ENCODE results near the gene KCNH6.

KCNH6 gene

GRCh38 chr17:63505341-63505740, 17.8 kb upstream of the KCNH6 start:
- Histone ChIP-seq H3K9ac (ENCODE audit: low read length) (no peak overlapping the region), H2AFZ (ENCODE audit: low read length) (no peak overlapping the region), H3F3A (ENCODE audit: insufficient read depth, low read length) (no peaks in the 10 kb centered on the region), H3K4me2 (ENCODE audit: low read depth, low read length) (no peak overlapping the region), H4K20me1 (ENCODE audit: insufficient read depth, low read length) (no peaks in the 10 kb centered on the region), H3K27me3 (replicated peaks; ENCODE audit: insufficient read depth, low read length) (peaks cover 56% of the 10 kb centered on the region), H3K79me2 (ENCODE audit: low read length) (no peaks in the 10 kb centered on the region), H3K9me3 (replicated peaks; ENCODE audit: insufficient read depth, low read length) (no peaks in the 10 kb centered on the region), H3K36me3 (replicated peaks; ENCODE audit: insufficient read depth, low read length) (no peaks in the 10 kb centered on the region), H3K4me1 (ENCODE audit: low read length) (no peaks in the 10 kb centered on the region), H3K27ac (ENCODE audit: low read length) (no peak overlapping the region), H3K9me2 (replicated peaks; ENCODE audit: insufficient read depth, low read length) (no peaks in the 10 kb centered on the region), H3K4me3 (ENCODE audit: low read length) (no peak overlapping the region)
- no peak for DNase-seq
- TF ChIP-seq EZH2 (optimal IDR thresholded peaks at IDR 0.05; ENCODE audit: low read depth, low read length) (no peak), CTCF (IDR thresholded peaks at IDR 0.05; ENCODE audit: low read length) (no peak)

- no peak overlapping the region for H2AFZ ChIP-seq (ENCODE audit: low read length)
- H3K4me2 ChIP-seq (ENCODE audit: low read depth, low read length), result no peak overlapping the region
- no peaks in the 10 kb centered on the region for H3K4me1 ChIP-seq (ENCODE audit: low read length)
- no peaks in the 10 kb centered on the region for H3F3A ChIP-seq (ENCODE audit: insufficient read depth, low read length)
- no peaks in the 10 kb centered on the region for H3K9me2 ChIP-seq (replicated peaks; ENCODE audit: insufficient read depth, low read length)
- H3K27ac ChIP-seq (ENCODE audit: low read length), result no peak overlapping the region
- H3K9ac ChIP-seq (ENCODE audit: low read length), result no peak overlapping the region
- no peaks in the 10 kb centered on the region for H4K20me1 ChIP-seq (ENCODE audit: insufficient read depth, low read length)
- H3K79me2 ChIP-seq (ENCODE audit: low read length), result no peaks in the 10 kb centered on the region
- no peaks in the 10 kb centered on the region for H3K9me3 ChIP-seq (replicated peaks; ENCODE audit: insufficient read depth, low read length)
- H3K4me3 ChIP-seq (ENCODE audit: low read length), result no peak overlapping the region
- no peaks in the 10 kb centered on the region for H3K36me3 ChIP-seq (replicated peaks; ENCODE audit: insufficient read depth, low read length)
- TF ChIP-seq EZH2phosphoT487 (IDR thresholded peaks at IDR 0.05; ENCODE audit: low read length) (no peak), EZH2 (optimal IDR thresholded peaks at IDR 0.05; ENCODE audit: low read depth, low read length) (no peak), CTCF (IDR thresholded peaks at IDR 0.05; ENCODE audit: low read length) (no peak)
- peaks cover 55% of the 10 kb centered on the region for H3K27me3 ChIP-seq (replicated peaks; ENCODE audit: insufficient read depth, low read length)
- DNase-seq, result no peak
Observed at GRCh38 chr17:63506627-63507026, 16.5 kb upstream of the KCNH6 start.

GRCh38 chr17:63511331-63511730, 11.8 kb upstream of the KCNH6 start:
- no peak overlapping the region for H3K9ac ChIP-seq (ENCODE audit: low read length)
- H3K27me3 ChIP-seq (replicated peaks; ENCODE audit: insufficient read depth, low read length), result peaks cover 52% of the 10 kb centered on the region
- no peaks in the 10 kb centered on the region for H3K4me1 ChIP-seq (ENCODE audit: low read length)

More at GRCh38 chr17:63511331-63511730, 11.8 kb upstream of the KCNH6 start:
- no peaks in the 10 kb centered on the region for H3F3A ChIP-seq (ENCODE audit: insufficient read depth, low read length)
- H3K4me3 ChIP-seq (ENCODE audit: low read length), result no peak overlapping the region
- no peak overlapping the region for H3K4me2 ChIP-seq (ENCODE audit: low read depth, low read length)
- H3K9me3 ChIP-seq (replicated peaks; ENCODE audit: insufficient read depth, low read length), result no peaks in the 10 kb centered on the region
- no peak for TF ChIP-seq EZH2phosphoT487 (IDR thresholded peaks at IDR 0.05; ENCODE audit: low read length)
- TF ChIP-seq EZH2 (optimal IDR thresholded peaks at IDR 0.05; ENCODE audit: low read depth, low read length), result no peak
- TF ChIP-seq CTCF (IDR thresholded peaks at IDR 0.05; ENCODE audit: low read length), result no peak
- H3K27ac ChIP-seq (ENCODE audit: low read length), result no peak overlapping the region
- DNase-seq, result no peak
- H4K20me1 ChIP-seq (ENCODE audit: insufficient read depth, low read length), result no peaks in the 10 kb centered on the region
- no peaks in the 10 kb centered on the region for H3K9me2 ChIP-seq (replicated peaks; ENCODE audit: insufficient read depth, low read length)
- H2AFZ ChIP-seq (ENCODE audit: low read length), result no peak overlapping the region
- no peaks in the 10 kb centered on the region for H3K36me3 ChIP-seq (replicated peaks; ENCODE audit: insufficient read depth, low read length)
- H3K79me2 ChIP-seq (ENCODE audit: low read length), result no peaks in the 10 kb centered on the region
